HG02623 (cell line): ENCODE measurements around the gene PTPRG.

Source experiments
- ATAC-seq: cut with Tn5 transposase; IDR thresholded peaks from one replicate; pipeline ENCODE4 v1.9.1; 2021; ENCODE audit warnings: moderate library complexity; ENCODE audit not compliant: unreplicated experiment

The PTPRG gene

GRCh38 chr3:62159709-62160092 is 598.3 kb downstream of the PTPRG start:
- no peak for ATAC-seq

GRCh38 chr3:62161371-62161770 is 600.0 kb downstream of the PTPRG start:
- no peak for ATAC-seq

GRCh38 chr3:62164196-62164595 is 602.8 kb downstream of the PTPRG start:
- no peak for ATAC-seq

- no peak for ATAC-seq
Observed at GRCh38 chr3:62164746-62165145, 603.4 kb downstream of the PTPRG start.

- ATAC-seq: no peak
Observed at GRCh38 chr3:62167566-62168262, 606.3 kb downstream of the PTPRG start.

GRCh38 chr3:62168356-62168755 is 607.0 kb downstream of the PTPRG start:
- no peak for ATAC-seq

- no peak for ATAC-seq
Observed at GRCh38 chr3:62169906-62170660, 608.7 kb downstream of the PTPRG start.

GRCh38 chr3:62171789-62172188 is 610.4 kb downstream of the PTPRG start:
- ATAC-seq: no peak

GRCh38 chr3:62172199-62172598 is 610.8 kb downstream of the PTPRG start:
- no peak for ATAC-seq

GRCh38 chr3:62173939-62174515 is 612.7 kb downstream of the PTPRG start:
- no peak for ATAC-seq

- no peak for ATAC-seq
Observed at GRCh38 chr3:62175161-62175560, 613.8 kb downstream of the PTPRG start.

GRCh38 chr3:62178032-62178431 is 616.7 kb downstream of the PTPRG start:
- ATAC-seq: no peak

GRCh38 chr3:62178739-62179600 is 617.6 kb downstream of the PTPRG start:
- ATAC-seq: no peak

GRCh38 chr3:62180514-62180913 is 619.1 kb downstream of the PTPRG start:
- ATAC-seq: no peak

GRCh38 chr3:62183087-62183486 is 621.7 kb downstream of the PTPRG start:
- ATAC-seq: no peak

- ATAC-seq: no peak
Observed at GRCh38 chr3:62183969-62184368, 622.6 kb downstream of the PTPRG start.

- ATAC-seq: no peak
Observed at GRCh38 chr3:62184559-62184958, 623.2 kb downstream of the PTPRG start.

GRCh38 chr3:62187022-62187431 is 625.7 kb downstream of the PTPRG start:
- no peak for ATAC-seq

- ATAC-seq: peak; percentile 82
Observed at GRCh38 chr3:62188681-62189375, 627.5 kb downstream of the PTPRG start.

- ATAC-seq: no peak
Observed at GRCh38 chr3:62189376-62189698, 628.0 kb downstream of the PTPRG start.

- no peak for ATAC-seq
Observed at GRCh38 chr3:62192891-62193290, 631.5 kb downstream of the PTPRG start.
